Mesodermal cell (in vitro differentiated cells): ENCODE measurements around the gene ST6GALNAC3.
"Not testable (repeated sequence)": the region's sequence is repeated elsewhere in the genome, so short reads cannot be mapped to it uniquely, and the experiment has no call there.

Source experiments
- H3K27ac ChIP-seq: 2 replicates; pipeline ENCODE4 v1.7.0; 2013; ENCODE audit warnings: mild to moderate bottlenecking, low read depth, low read length, moderate library complexity; ENCODE audit not compliant: severe bottlenecking
- H3K36me3 ChIP-seq: 2 replicates; pipeline ENCODE4 v1.7.1; 2013; ENCODE audit warnings: mild to moderate bottlenecking, low read length, moderate library complexity; ENCODE audit not compliant: control insufficient read depth, insufficient read depth
- H3K4me1 ChIP-seq: one replicate; pipeline ENCODE4 v1.7.1; 2013; ENCODE audit warnings: mild to moderate bottlenecking, low read length; ENCODE audit not compliant: insufficient read depth, control insufficient read depth, poor library complexity, severe bottlenecking
- H3K4me3 ChIP-seq: 2 replicates; pipeline ENCODE4 v1.7.0; 2013; ENCODE audit warnings: low read length, control low read depth, mild to moderate bottlenecking; ENCODE audit not compliant: insufficient read depth, poor library complexity, severe bottlenecking; ENCODE audit errors: extremely low read depth
- H3K9me3 ChIP-seq: 2 replicates; pipeline ENCODE4 v1.7.1; 2013; ENCODE audit warnings: mild to moderate bottlenecking, low read length, moderate library complexity; ENCODE audit not compliant: control insufficient read depth
- WGBS, 2 experiments: methylation state at CpG; one replicate each; pipeline ENCODE4 v1.1.5; 2013; ENCODE audit warnings: missing lambda C conversion rate in 2 of 2; ENCODE audit not compliant: insufficient coverage in 2 of 2; 5-methylcytosine and 5-hydroxymethylcytosine counted together

Gene ST6GALNAC3

GRCh38 chr1:76086597-76086996, 12.1 kb downstream of the ST6GALNAC3 start:
- Histone ChIP-seq H3K4me3 (no peak overlapping the region), H3K27ac (no peak overlapping the region), H3K9me3 (no peaks in the 10 kb centered on the region), H3K36me3 (no peaks in the 10 kb centered on the region), H3K4me1 (no peaks in the 10 kb centered on the region)
- 95 to 100% methylated on average over 2 of the region's 2 CpGs for WGBS, 2 experiments

GRCh38 chr1:76090283-76091203, 16.0 kb downstream of the ST6GALNAC3 start:
- Histone ChIP-seq H3K36me3 (no peaks in the 10 kb centered on the region), H3K4me3 (no peak overlapping the region), H3K4me1 (no peaks in the 10 kb centered on the region), H3K27ac (no peak overlapping the region), H3K9me3 (no peaks in the 10 kb centered on the region)
- 90 to 100% methylated on average over 5 to 6 of the region's 7 CpGs for WGBS, 2 experiments

GRCh38 chr1:76092812-76093211, 18.3 kb downstream of the ST6GALNAC3 start:
- no peaks in the 10 kb centered on the region for H3K9me3 ChIP-seq
- no peak overlapping the region for H3K27ac ChIP-seq
- no peak overlapping the region for H3K4me3 ChIP-seq
- no peaks in the 10 kb centered on the region for H3K36me3 ChIP-seq
- WGBS, 2 experiments = 84 to 93% methylated on average over 2 of the region's 3 CpGs
- H3K4me1 ChIP-seq = no peaks in the 10 kb centered on the region

- Histone ChIP-seq H3K27ac (no peak overlapping the region), H3K4me1 (no peaks in the 10 kb centered on the region), H3K36me3 (no peaks in the 10 kb centered on the region), H3K9me3 (no peaks in the 10 kb centered on the region), H3K4me3 (no peak overlapping the region)
- 87 to 96% methylated on average over 4 to 6 of the region's 8 CpGs for WGBS, 2 experiments
These were observed 19.2 kb downstream of the ST6GALNAC3 start for GRCh38 chr1:76093522-76094312.

- WGBS, 2 experiments = 72 to 91% methylated on average over 2 to 5 of the region's 5 CpGs
- Histone ChIP-seq H3K27ac (no peak overlapping the region), H3K9me3 (no peaks in the 10 kb centered on the region), H3K4me3 (no peak overlapping the region), H3K36me3 (no peaks in the 10 kb centered on the region), H3K4me1 (no peaks in the 10 kb centered on the region)
These were observed 21.3 kb downstream of the ST6GALNAC3 start for GRCh38 chr1:76095802-76096201.

- not testable (repeated sequence) for H3K4me3 ChIP-seq, H3K27ac ChIP-seq, H3K4me1 ChIP-seq, H3K9me3 ChIP-seq, H3K36me3 ChIP-seq
- 100% methylated on average over 3 of the region's 8 CpGs for WGBS, 2 experiments
These were observed 22.5 kb downstream of the ST6GALNAC3 start for GRCh38 chr1:76097064-76097463.

- Histone ChIP-seq H3K4me3 (no peak overlapping the region), H3K36me3 (no peaks in the 10 kb centered on the region), H3K27ac (no peak overlapping the region), H3K9me3 (no peaks in the 10 kb centered on the region), H3K4me1 (no peaks in the 10 kb centered on the region)
- no CpG with 5 or more reads among the region's 3 CpGs for WGBS, 2 experiments
These were observed 24.3 kb downstream of the ST6GALNAC3 start for GRCh38 chr1:76098845-76099244.

GRCh38 chr1:76101548-76101947, 27.0 kb downstream of the ST6GALNAC3 start:
- WGBS, 2 experiments = 100% methylated on average over 2 of the region's 4 CpGs; no CpG with 5 or more reads in 1 of the 2 experiments
- Histone ChIP-seq H3K4me3 (no peak overlapping the region), H3K9me3 (no peaks in the 10 kb centered on the region), H3K27ac (no peak overlapping the region), H3K36me3 (no peaks in the 10 kb centered on the region), H3K4me1 (no peaks in the 10 kb centered on the region)

GRCh38 chr1:76102046-76102445, 27.5 kb downstream of the ST6GALNAC3 start:
- Histone ChIP-seq H3K4me1 (no peaks in the 10 kb centered on the region), H3K9me3 (no peaks in the 10 kb centered on the region), H3K36me3 (no peaks in the 10 kb centered on the region), H3K27ac (no peak overlapping the region), H3K4me3 (no peak overlapping the region)
- WGBS, 2 experiments = no CpG with 5 or more reads among the region's 1 CpG

- H3K4me1 ChIP-seq = no peaks in the 10 kb centered on the region
- no peak overlapping the region for H3K27ac ChIP-seq
- no peaks in the 10 kb centered on the region for H3K36me3 ChIP-seq
- H3K9me3 ChIP-seq = no peaks in the 10 kb centered on the region
- H3K4me3 ChIP-seq = no peak overlapping the region
These were observed 28.5 kb downstream of the ST6GALNAC3 start for GRCh38 chr1:76103034-76103433.

- Histone ChIP-seq H3K27ac (no peak overlapping the region), H3K9me3 (no peaks in the 10 kb centered on the region), H3K36me3 (no peaks in the 10 kb centered on the region), H3K4me1 (no peaks in the 10 kb centered on the region), H3K4me3 (no peak overlapping the region)
- 78% methylated on average over 1 of the region's 2 CpGs; no CpG with 5 or more reads in 1 of the 2 experiments for WGBS, 2 experiments
These were observed 30.8 kb downstream of the ST6GALNAC3 start for GRCh38 chr1:76105372-76105771.
